ENCODE results near the gene MOCS3. TPM values are rescaled to one million over a fixed set of nuclear protein-coding genes. Genes with fewer than 3 reads are reported as not detected.

MOCS3 gene
- total RNA-seq, 2 experiments from 2014 or later, result 4.6 to 6.1 TPM

DNA sequence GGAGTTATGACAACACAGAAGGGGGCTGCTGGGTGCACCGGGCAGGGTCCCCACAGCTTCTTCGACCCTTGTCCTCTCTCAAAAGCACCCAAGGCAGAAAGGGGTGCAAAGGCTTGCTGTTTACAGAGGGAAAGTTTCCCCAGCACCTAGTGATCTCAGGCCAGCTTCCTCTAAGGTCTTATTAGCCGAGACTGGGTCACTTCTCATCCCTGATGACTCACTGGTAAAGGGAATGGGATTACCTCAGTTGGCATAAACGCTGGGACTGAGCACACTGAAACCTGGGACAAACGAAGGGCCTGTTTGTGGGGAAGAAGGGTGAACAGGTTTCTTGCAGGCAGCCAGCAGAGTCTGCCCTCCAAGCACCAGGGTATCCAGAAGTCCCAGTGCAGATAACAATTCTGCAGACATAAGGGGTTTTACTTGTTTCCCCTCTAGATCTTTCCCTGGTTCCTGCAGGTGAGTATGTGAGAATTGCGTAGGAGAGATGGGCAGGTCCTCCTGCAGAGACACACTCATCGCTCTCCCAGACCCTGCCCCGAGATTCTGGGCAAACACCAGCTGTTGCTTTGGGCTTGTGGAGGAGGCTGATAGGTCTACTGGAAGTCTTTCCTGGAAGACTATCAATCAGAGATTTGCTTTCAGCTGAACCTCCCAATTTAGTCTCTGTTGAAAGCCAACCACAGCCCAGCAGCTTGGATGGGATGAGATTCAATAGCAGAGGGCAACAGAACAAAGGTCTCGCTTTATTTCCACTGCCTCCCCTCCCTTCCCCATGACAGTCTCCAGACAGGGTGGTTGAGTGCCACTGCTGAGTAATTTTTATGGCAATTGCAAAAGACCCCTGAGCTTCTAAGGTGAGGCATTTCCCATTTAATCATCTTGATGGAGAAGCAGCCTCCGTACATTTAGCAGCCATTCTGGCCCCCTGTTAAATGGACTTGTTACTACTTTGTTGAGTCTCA is 38.6 kb downstream of the MOCS3 start:
- Mint-ChIP-seq H3K4me3 (no peak overlapping the region), H3K27ac (no peak overlapping the region), H3K4me1 (peaks cover 2% of the 10 kb centered on the region), H3K36me3 (no peaks in the 10 kb centered on the region), H3K27me3 (peaks cover 28% of the 10 kb centered on the region), H3K9me3 (ENCODE audit: low read depth) (no peaks in the 10 kb centered on the region)
- DNase-seq, result no peak
- ATAC-seq, result no peak
- CTCF ChIA-PET, result interaction anchor here (1.3 to 1.6 kb wide), 5 partner anchors 9 to 18 kb away, joined by 4 to 9 read pairs (median 6); no protein-coding TSS in a partner anchor

GRCh38 chr20:50999355-50999754 is 40.7 kb downstream of the MOCS3 start:
- Mint-ChIP-seq H3K9me3 (ENCODE audit: low read depth) (no peaks in the 10 kb centered on the region), H3K36me3 (no peaks in the 10 kb centered on the region), H3K27ac (no peak overlapping the region), H3K27me3 (peaks cover 29% of the 10 kb centered on the region), H3K4me1 (no peaks in the 10 kb centered on the region), H3K4me3 (no peak overlapping the region)
- DNase-seq (no peak), ATAC-seq (no peak)
- CTCF ChIA-PET, result interaction anchor here (1.5 kb wide), 1 partner anchor 16 kb away, joined by 3 read pairs; no protein-coding TSS in a partner anchor

GRCh38 chr20:51001430-51002265 is 43.0 kb downstream of the MOCS3 start:
- Mint-ChIP-seq H3K4me3 (no peak overlapping the region), H3K27me3 (peaks cover 22% of the 10 kb centered on the region), H3K9me3 (ENCODE audit: low read depth) (no peaks in the 10 kb centered on the region), H3K4me1 (no peaks in the 10 kb centered on the region), H3K36me3 (no peaks in the 10 kb centered on the region), H3K27ac (no peak overlapping the region)
- no peak for ATAC-seq
- CTCF ChIA-PET, result interaction anchor here (0.9 to 1.2 kb wide), 4 partner anchors 11 to 14 kb away, joined by 3 read pairs; no protein-coding TSS in a partner anchor
- no peak for DNase-seq

DNA sequence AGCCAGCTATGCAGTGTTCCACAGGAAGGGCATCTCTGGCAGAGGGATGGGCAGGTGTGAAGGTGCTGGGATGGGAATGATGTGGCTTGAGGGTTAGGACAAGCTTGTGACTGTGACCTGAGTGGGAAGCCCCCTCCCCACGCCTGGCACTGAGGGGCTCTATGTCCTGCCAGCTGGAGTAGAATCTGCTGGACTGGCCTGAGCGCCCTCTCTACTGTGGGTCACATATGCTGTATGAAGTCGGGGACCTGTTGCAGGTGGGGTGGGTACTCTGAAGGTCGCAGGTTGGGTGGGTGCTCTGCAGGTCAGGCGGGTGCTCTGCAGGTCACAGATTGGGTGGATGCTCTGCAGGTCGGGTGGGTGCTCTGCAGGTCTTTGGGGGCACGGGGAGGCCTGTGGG is 44.0 kb downstream of the MOCS3 start:
- no peaks in the 10 kb centered on the region for H3K9me3 Mint-ChIP-seq (ENCODE audit: low read depth)
- ATAC-seq, result no peak
- DNase-seq, result no peak
- CTCF ChIA-PET, result interaction anchor here (0.9 to 1.2 kb wide), 2 partner anchors 13 to 15 kb away, joined by 3 read pairs; no protein-coding TSS in a partner anchor
- peaks cover 16% of the 10 kb centered on the region for H3K27me3 Mint-ChIP-seq
- no peaks in the 10 kb centered on the region for H3K4me1 Mint-ChIP-seq
- H3K27ac Mint-ChIP-seq, result no peak overlapping the region
- no peaks in the 10 kb centered on the region for H3K36me3 Mint-ChIP-seq
- H3K4me3 Mint-ChIP-seq, result no peak overlapping the region

- Mint-ChIP-seq H3K9me3 (ENCODE audit: low read depth) (no peaks in the 10 kb centered on the region), H3K27ac (no peak overlapping the region), H3K4me1 (no peaks in the 10 kb centered on the region), H3K36me3 (no peaks in the 10 kb centered on the region), H3K4me3 (no peak overlapping the region), H3K27me3 (peaks cover 16% of the 10 kb centered on the region)
- no peak for DNase-seq
- no peak for ATAC-seq
- CTCF ChIA-PET, result no interaction called here
Measured at GRCh38 chr20:51003753-51004152, 45.1 kb downstream of the MOCS3 start.

GRCh38 chr20:51004305-51004727 is 45.7 kb downstream of the MOCS3 start:
- CTCF ChIA-PET, result interaction anchor here (0.7 kb wide), 1 partner anchor 11 kb away, joined by 3 read pairs; no protein-coding TSS in a partner anchor

DNA sequence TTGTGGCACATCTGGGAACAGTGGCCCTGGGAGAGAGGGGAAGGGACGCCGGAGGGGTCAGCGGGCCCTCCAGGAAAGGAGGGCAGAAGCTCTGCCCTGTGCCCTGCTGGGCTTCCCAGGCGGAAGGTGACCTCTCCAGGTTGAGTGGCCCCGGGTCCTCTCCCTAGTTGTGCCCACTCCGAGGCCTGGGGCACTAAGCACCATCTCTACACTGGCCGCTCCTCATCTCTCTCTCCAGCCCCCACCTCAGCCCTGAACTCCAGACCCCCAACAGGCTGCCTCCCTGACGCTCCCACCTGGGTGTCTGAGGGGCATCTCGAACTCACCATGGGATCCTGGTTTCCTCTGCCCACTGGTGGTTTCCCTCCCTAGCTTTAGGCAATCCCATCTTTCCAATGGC is 46.2 kb downstream of the MOCS3 start:
- no peak overlapping the region for H3K27ac Mint-ChIP-seq
- H3K36me3 Mint-ChIP-seq, result no peaks in the 10 kb centered on the region
- no peak for ATAC-seq
- H3K4me3 Mint-ChIP-seq, result no peak overlapping the region
- H3K4me1 Mint-ChIP-seq, result no peaks in the 10 kb centered on the region
- no peaks in the 10 kb centered on the region for H3K9me3 Mint-ChIP-seq (ENCODE audit: low read depth)
- CTCF ChIA-PET, result interaction anchor here (0.7 kb wide), 1 partner anchor 11 kb away, joined by 3 read pairs; no protein-coding TSS in a partner anchor
- H3K27me3 Mint-ChIP-seq, result peaks cover 16% of the 10 kb centered on the region
- no peak for DNase-seq

More at GRCh38 chr20:51004305-51004727, 45.7 kb downstream of the MOCS3 start:
- Mint-ChIP-seq H3K27me3 (peaks cover 16% of the 10 kb centered on the region), H3K4me3 (no peak overlapping the region), H3K27ac (no peak overlapping the region), H3K9me3 (ENCODE audit: low read depth) (no peaks in the 10 kb centered on the region), H3K4me1 (no peaks in the 10 kb centered on the region), H3K36me3 (no peaks in the 10 kb centered on the region)
- DNase-seq (no peak), ATAC-seq (no peak)

DNA sequence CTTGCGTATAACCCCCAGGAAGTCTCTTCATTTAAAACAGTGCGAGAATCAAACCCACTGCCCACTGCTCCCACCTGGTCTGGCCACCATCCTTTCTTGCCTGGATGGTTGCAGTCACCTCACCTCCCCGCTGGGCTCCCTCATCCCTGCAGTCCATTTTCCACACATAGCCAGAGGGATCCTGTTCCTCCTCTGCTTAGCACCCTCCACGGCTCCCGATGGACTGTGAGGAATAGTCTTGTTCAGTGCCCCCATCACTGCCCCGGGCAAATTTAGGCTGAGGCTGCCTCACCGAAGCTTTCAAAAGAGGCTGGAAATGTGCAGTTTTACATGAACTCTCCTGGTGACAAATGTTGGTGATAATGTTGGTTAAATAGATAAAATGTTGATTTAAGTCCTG is 46.6 kb downstream of the MOCS3 start:
- CTCF ChIA-PET, result interaction anchor here (1.8 kb wide), 1 partner anchor 10 kb away, joined by 5 read pairs; no protein-coding TSS in a partner anchor
- H3K9me3 Mint-ChIP-seq (ENCODE audit: low read depth), result no peaks in the 10 kb centered on the region
- H3K4me3 Mint-ChIP-seq, result no peak overlapping the region
- ATAC-seq (no peak), DNase-seq (no peak)
- no peaks in the 10 kb centered on the region for H3K36me3 Mint-ChIP-seq
- H3K27ac Mint-ChIP-seq, result no peak overlapping the region
- peaks cover 12% of the 10 kb centered on the region for H3K27me3 Mint-ChIP-seq
- no peaks in the 10 kb centered on the region for H3K4me1 Mint-ChIP-seq

DNA sequence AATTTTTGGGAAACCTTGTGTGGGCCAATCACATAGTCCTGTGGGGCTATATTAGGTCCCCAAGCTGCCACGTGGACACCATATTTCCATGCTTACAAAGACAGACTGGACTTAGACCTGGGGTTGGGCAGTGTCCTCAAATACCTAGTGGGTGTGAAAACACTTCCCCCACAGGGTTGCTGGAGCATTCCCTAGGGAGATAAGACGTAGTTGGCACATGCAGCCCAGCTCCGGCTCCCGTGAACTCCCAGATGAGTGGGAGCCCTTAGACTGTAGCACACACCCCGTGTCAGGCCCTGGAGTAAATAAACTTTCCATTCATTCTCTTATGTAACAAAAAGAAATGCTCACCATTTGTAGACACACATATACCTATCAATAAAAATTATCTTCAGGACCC is 50.1 kb downstream of the MOCS3 start:
- Mint-ChIP-seq H3K9me3 (ENCODE audit: low read depth) (no peaks in the 10 kb centered on the region), H3K4me1 (no peaks in the 10 kb centered on the region), H3K27ac (no peak overlapping the region), H3K36me3 (no peaks in the 10 kb centered on the region), H3K4me3 (no peak overlapping the region), H3K27me3 (peaks cover 15% of the 10 kb centered on the region)
- DNase-seq (no peak), ATAC-seq (no peak)
- CTCF ChIA-PET, result interaction anchor here (0.7 kb wide), 1 partner anchor 16 kb away, joined by 4 read pairs; no protein-coding TSS in a partner anchor

GRCh38 chr20:51009303-51010042 is 50.9 kb downstream of the MOCS3 start:
- ATAC-seq, result no peak
- peaks cover 18% of the 10 kb centered on the region for H3K27me3 Mint-ChIP-seq
- H3K36me3 Mint-ChIP-seq, result no peaks in the 10 kb centered on the region
- no peak overlapping the region for H3K4me3 Mint-ChIP-seq
- CTCF ChIA-PET, result no interaction called here
- no peak overlapping the region for H3K27ac Mint-ChIP-seq
- DNase-seq, result no peak
- H3K9me3 Mint-ChIP-seq (ENCODE audit: low read depth), result no peaks in the 10 kb centered on the region
- no peaks in the 10 kb centered on the region for H3K4me1 Mint-ChIP-seq

DNA sequence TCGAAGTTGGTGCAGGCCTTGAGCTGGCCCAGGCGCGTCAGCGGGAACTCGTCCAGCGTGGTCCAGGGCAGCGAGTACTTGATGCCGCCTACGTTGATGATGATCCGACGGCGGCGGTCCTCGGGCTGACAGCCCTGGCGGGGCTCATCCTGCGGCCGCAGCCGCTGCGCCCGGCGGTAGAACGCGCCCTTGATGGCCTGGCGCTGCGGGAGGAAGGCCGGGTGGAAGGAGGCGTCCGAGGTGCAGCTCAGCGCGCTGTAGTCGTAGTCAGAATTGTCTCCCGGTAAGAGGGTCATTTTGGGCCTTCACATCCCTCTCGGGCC is 51.4 kb downstream of the MOCS3 start:
- no peak for ATAC-seq
- H3K27me3 Mint-ChIP-seq, result peaks cover 18% of the 10 kb centered on the region
- H3K36me3 Mint-ChIP-seq, result no peaks in the 10 kb centered on the region
- no peak for DNase-seq
- CTCF ChIA-PET, result no interaction called here
- no peak overlapping the region for H3K4me3 Mint-ChIP-seq
- H3K9me3 Mint-ChIP-seq (ENCODE audit: low read depth), result no peaks in the 10 kb centered on the region
- no peak overlapping the region for H3K27ac Mint-ChIP-seq
- H3K4me1 Mint-ChIP-seq, result no peaks in the 10 kb centered on the region

- Mint-ChIP-seq H3K4me1 (no peaks in the 10 kb centered on the region), H3K36me3 (no peaks in the 10 kb centered on the region), H3K27ac (no peak overlapping the region), H3K4me3 (no peak overlapping the region), H3K27me3 (peaks cover 18% of the 10 kb centered on the region), H3K9me3 (ENCODE audit: low read depth) (no peaks in the 10 kb centered on the region)
- CTCF ChIA-PET, result no interaction called here
- ATAC-seq (no peak), DNase-seq (no peak)
Measured at GRCh38 chr20:51010932-51011331, 52.3 kb downstream of the MOCS3 start.

- Mint-ChIP-seq H3K27ac (no peak overlapping the region), H3K4me3 (no peak overlapping the region), H3K4me1 (no peaks in the 10 kb centered on the region), H3K36me3 (no peaks in the 10 kb centered on the region), H3K9me3 (ENCODE audit: low read depth) (no peaks in the 10 kb centered on the region), H3K27me3 (peaks cover 18% of the 10 kb centered on the region)
- ATAC-seq (no peak), DNase-seq (no peak)
- CTCF ChIA-PET, result interaction anchor here (1.2 kb wide), 1 partner anchor 24 kb away, joined by 4 read pairs; no protein-coding TSS in a partner anchor
Measured at GRCh38 chr20:51011479-51011878, 52.9 kb downstream of the MOCS3 start.
